ENCODE measurements around the gene SIPA1L2.

SIPA1L2 gene

DNA sequence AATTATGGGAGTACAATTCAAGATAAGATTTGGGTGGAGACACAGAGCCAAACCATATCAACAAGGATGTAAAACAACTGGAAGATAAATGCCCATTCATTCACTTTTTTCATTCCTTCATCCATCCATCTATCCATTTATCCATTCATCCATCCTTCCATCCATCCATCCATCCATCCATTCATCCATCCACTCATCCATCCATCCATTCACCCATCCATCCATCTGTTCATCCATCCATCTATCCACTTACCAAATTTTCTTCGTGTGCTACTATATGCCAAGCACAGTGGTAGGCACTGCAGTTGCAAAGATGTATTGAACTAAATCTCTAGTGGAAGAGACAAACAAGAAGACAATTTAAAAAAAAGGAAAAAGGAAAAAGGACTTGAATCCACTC is 14.3 kb upstream of the SIPA1L2 start:
- H3K9ac ChIP-seq (ENCODE audit: low read depth, low read length, poor library complexity): no peak overlapping the region
- no peak overlapping the region for H4K91ac ChIP-seq (ENCODE audit: low read depth, low read length, poor library complexity)
- no peak overlapping the region for H3K27ac ChIP-seq (replicated peaks; ENCODE audit: low read length)
- H3K4me1 ChIP-seq (ENCODE audit: control insufficient read depth in 2 of 2, insufficient read depth in 1 of 2, low read depth in 1 of 2, low read length in 2 of 2): no peaks in the 10 kb centered on the region
- no peak overlapping the region for H4K8ac ChIP-seq (ENCODE audit: low read depth, low read length)
- H3K14ac ChIP-seq (ENCODE audit: low read length): no peak overlapping the region
- no peaks in the 10 kb centered on the region for H3K9me3 ChIP-seq (replicated peaks in 1 of 2; ENCODE audit: control insufficient read depth in 2 of 2, insufficient read depth in 1 of 2, low read depth in 1 of 2, low read length in 2 of 2)
- H3K36me3 ChIP-seq (replicated peaks in 1 of 2; ENCODE audit: control insufficient read depth in 2 of 2, insufficient read depth in 2 of 2, low read length in 2 of 2): no peaks in the 10 kb centered on the region
- no CpG with 5 or more reads among the region's 1 CpG for whole genome bisulfite sequencing, 2 donors (ENCODE audit: extremely low coverage in 2 of 2, insufficient read length in 2 of 2, insufficient replicate concordance in 1 of 2)
- no peaks in the 10 kb centered on the region for H3K79me1 ChIP-seq (ENCODE audit: low read depth, low read length)
- H3K4ac ChIP-seq (ENCODE audit: low read length): no peak overlapping the region
- H2AK5ac ChIP-seq (ENCODE audit: low read depth, low read length): no peak overlapping the region
- no peaks in the 10 kb centered on the region for H3K27me3 ChIP-seq (ENCODE audit: control insufficient read depth in 3 of 3, insufficient read depth in 3 of 3, low read depth in 1 of 3, low read length in 3 of 3)
- no peak overlapping the region for H2BK12ac ChIP-seq (ENCODE audit: low read length)
- no peak overlapping the region for H2BK5ac ChIP-seq (ENCODE audit: low read length)
- no peak overlapping the region for H2BK120ac ChIP-seq (ENCODE audit: low read depth, low read length)
- no peak for DNase-seq (ENCODE audit: low spot score)
- H3K23ac ChIP-seq (ENCODE audit: low read depth, low read length, poor library complexity): no peak overlapping the region
- H3K4me3 ChIP-seq (ENCODE audit: low read length in 2 of 2): no peak overlapping the region
- no peak overlapping the region for H3K4me2 ChIP-seq (ENCODE audit: insufficient read depth, low read length, poor library complexity, severe bottlenecking)
- no peak overlapping the region for H2AFZ ChIP-seq (ENCODE audit: low read length)
- no peak overlapping the region for H2BK15ac ChIP-seq (ENCODE audit: low read length)
- no peak overlapping the region for H3K18ac ChIP-seq (ENCODE audit: low read length)

GRCh38 chr1:232643251-232643650 is 13.3 kb upstream of the SIPA1L2 start:
- no peak overlapping the region for H2BK12ac ChIP-seq (ENCODE audit: low read length)
- no peak overlapping the region for H3K4ac ChIP-seq (ENCODE audit: low read length)
- H3K27me3 ChIP-seq (ENCODE audit: control insufficient read depth in 3 of 3, insufficient read depth in 3 of 3, low read depth in 1 of 3, low read length in 3 of 3): no peaks in the 10 kb centered on the region
- H4K8ac ChIP-seq (ENCODE audit: low read depth, low read length): no peak overlapping the region
- H2AFZ ChIP-seq (ENCODE audit: low read length): no peak overlapping the region
- H3K27ac ChIP-seq (replicated peaks; ENCODE audit: low read length): no peak overlapping the region
- DNase-seq (ENCODE audit: low spot score): no peak
- no peak overlapping the region for H2BK120ac ChIP-seq (ENCODE audit: low read depth, low read length)
- H2BK5ac ChIP-seq (ENCODE audit: low read length): no peak overlapping the region
- H3K4me1 ChIP-seq (ENCODE audit: control insufficient read depth in 2 of 2, insufficient read depth in 1 of 2, low read depth in 1 of 2, low read length in 2 of 2): no peaks in the 10 kb centered on the region
- H3K23ac ChIP-seq (ENCODE audit: low read depth, low read length, poor library complexity): no peak overlapping the region
- no peak overlapping the region for H3K18ac ChIP-seq (ENCODE audit: low read length)
- no peak overlapping the region for H2BK15ac ChIP-seq (ENCODE audit: low read length)
- H3K9ac ChIP-seq (ENCODE audit: low read depth, low read length, poor library complexity): no peak overlapping the region
- H3K4me3 ChIP-seq (ENCODE audit: low read length in 2 of 2): no peak overlapping the region
- H2AK5ac ChIP-seq (ENCODE audit: low read depth, low read length): no peak overlapping the region
- H3K79me1 ChIP-seq (ENCODE audit: low read depth, low read length): no peaks in the 10 kb centered on the region
- no peak overlapping the region for H3K4me2 ChIP-seq (ENCODE audit: insufficient read depth, low read length, poor library complexity, severe bottlenecking)
- no peak overlapping the region for H4K91ac ChIP-seq (ENCODE audit: low read depth, low read length, poor library complexity)
- H3K14ac ChIP-seq (ENCODE audit: low read length): no peak overlapping the region
- H3K36me3 ChIP-seq (replicated peaks in 1 of 2; ENCODE audit: control insufficient read depth in 2 of 2, insufficient read depth in 2 of 2, low read length in 2 of 2): no peaks in the 10 kb centered on the region
- H3K9me3 ChIP-seq (replicated peaks in 1 of 2; ENCODE audit: control insufficient read depth in 2 of 2, insufficient read depth in 1 of 2, low read depth in 1 of 2, low read length in 2 of 2): no peaks in the 10 kb centered on the region

DNA sequence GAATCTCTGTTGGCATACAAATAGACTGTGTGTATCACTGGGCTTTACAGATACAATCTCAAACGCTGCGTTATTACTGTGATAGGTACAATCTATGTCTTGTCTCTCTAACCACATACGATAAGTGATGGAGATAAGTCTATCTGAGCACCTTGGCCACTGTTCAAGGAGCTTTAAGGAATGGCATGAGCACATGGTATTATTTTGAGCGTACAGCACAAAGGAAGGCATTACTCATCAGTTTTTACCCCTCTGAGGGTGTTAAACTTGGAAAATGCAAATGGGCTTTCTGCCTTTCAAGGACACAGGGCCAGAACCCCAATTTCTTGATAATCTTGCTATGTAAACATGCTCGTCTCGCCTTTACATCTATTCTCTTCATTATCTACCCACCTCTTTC is 11.6 kb upstream of the SIPA1L2 start:
- H3K27ac ChIP-seq (replicated peaks; ENCODE audit: low read length): no peak overlapping the region
- no peak for DNase-seq (ENCODE audit: low spot score)
- no peak overlapping the region for H2BK12ac ChIP-seq (ENCODE audit: low read length)
- no peaks in the 10 kb centered on the region for H3K79me1 ChIP-seq (ENCODE audit: low read depth, low read length)
- H4K8ac ChIP-seq (ENCODE audit: low read depth, low read length): no peak overlapping the region
- H3K9me3 ChIP-seq (replicated peaks in 1 of 2; ENCODE audit: control insufficient read depth in 2 of 2, insufficient read depth in 1 of 2, low read depth in 1 of 2, low read length in 2 of 2): no peaks in the 10 kb centered on the region
- H2BK15ac ChIP-seq (ENCODE audit: low read length): no peak overlapping the region
- H3K18ac ChIP-seq (ENCODE audit: low read length): no peak overlapping the region
- H2BK5ac ChIP-seq (ENCODE audit: low read length): no peak overlapping the region
- H3K4ac ChIP-seq (ENCODE audit: low read length): no peak overlapping the region
- no peak overlapping the region for H4K91ac ChIP-seq (ENCODE audit: low read depth, low read length, poor library complexity)
- H3K14ac ChIP-seq (ENCODE audit: low read length): no peak overlapping the region
- no peaks in the 10 kb centered on the region for H3K4me1 ChIP-seq (ENCODE audit: control insufficient read depth in 2 of 2, insufficient read depth in 1 of 2, low read depth in 1 of 2, low read length in 2 of 2)
- H3K23ac ChIP-seq (ENCODE audit: low read depth, low read length, poor library complexity): no peak overlapping the region
- H3K4me3 ChIP-seq (ENCODE audit: low read length in 2 of 2): no peak overlapping the region
- H2AFZ ChIP-seq (ENCODE audit: low read length): no peak overlapping the region
- H3K9ac ChIP-seq (ENCODE audit: low read depth, low read length, poor library complexity): no peak overlapping the region
- no peaks in the 10 kb centered on the region for H3K27me3 ChIP-seq (ENCODE audit: control insufficient read depth in 3 of 3, insufficient read depth in 3 of 3, low read depth in 1 of 3, low read length in 3 of 3)
- no peak overlapping the region for H2AK5ac ChIP-seq (ENCODE audit: low read depth, low read length)
- no CpG with 5 or more reads among the region's 6 CpGs for WGBS, 2 donors (ENCODE audit: extremely low coverage in 2 of 2, insufficient read length in 2 of 2, insufficient replicate concordance in 1 of 2)
- no peaks in the 10 kb centered on the region for H3K36me3 ChIP-seq (replicated peaks in 1 of 2; ENCODE audit: control insufficient read depth in 2 of 2, insufficient read depth in 2 of 2, low read length in 2 of 2)
- no peak overlapping the region for H2BK120ac ChIP-seq (ENCODE audit: low read depth, low read length)
- no peak overlapping the region for H3K4me2 ChIP-seq (ENCODE audit: insufficient read depth, low read length, poor library complexity, severe bottlenecking)

GRCh38 chr1:232636799-232637198 is 6.9 kb upstream of the SIPA1L2 start:
- Histone ChIP-seq H3K9me3 (replicated peaks in 1 of 2; ENCODE audit: control insufficient read depth in 2 of 2, insufficient read depth in 1 of 2, low read depth in 1 of 2, low read length in 2 of 2) (no peaks in the 10 kb centered on the region), H3K4me3 (ENCODE audit: low read length in 2 of 2) (no peak overlapping the region), H4K91ac (ENCODE audit: low read depth, low read length, poor library complexity) (no peak overlapping the region), H3K4me2 (ENCODE audit: insufficient read depth, low read length, poor library complexity, severe bottlenecking) (no peak overlapping the region), H2BK15ac (ENCODE audit: low read length) (no peak overlapping the region), H2AFZ (ENCODE audit: low read length) (no peak overlapping the region), H3K14ac (ENCODE audit: low read length) (no peak overlapping the region), H3K27ac (replicated peaks; ENCODE audit: low read length) (no peak overlapping the region), H3K36me3 (replicated peaks in 1 of 2; ENCODE audit: control insufficient read depth in 2 of 2, insufficient read depth in 2 of 2, low read length in 2 of 2) (no peaks in the 10 kb centered on the region), H3K4me1 (ENCODE audit: control insufficient read depth in 2 of 2, insufficient read depth in 1 of 2, low read depth in 1 of 2, low read length in 2 of 2) (no peaks in the 10 kb centered on the region), H3K79me1 (ENCODE audit: low read depth, low read length) (no peaks in the 10 kb centered on the region), H3K4ac (ENCODE audit: low read length) (no peak overlapping the region), H2AK5ac (ENCODE audit: low read depth, low read length) (no peak overlapping the region), H3K23ac (ENCODE audit: low read depth, low read length, poor library complexity) (no peak overlapping the region), H4K8ac (ENCODE audit: low read depth, low read length) (no peak overlapping the region), H2BK12ac (ENCODE audit: low read length) (no peak overlapping the region), H3K9ac (ENCODE audit: low read depth, low read length, poor library complexity) (no peak overlapping the region), H3K27me3 (ENCODE audit: control insufficient read depth in 3 of 3, insufficient read depth in 3 of 3, low read depth in 1 of 3, low read length in 3 of 3) (no peaks in the 10 kb centered on the region), H3K18ac (ENCODE audit: low read length) (no peak overlapping the region), H2BK120ac (ENCODE audit: low read depth, low read length) (no peak overlapping the region), H2BK5ac (ENCODE audit: low read length) (no peak overlapping the region)
- no peak for DNase-seq (ENCODE audit: low spot score)
- no CpG with 5 or more reads among the region's 2 CpGs for WGBS, 2 donors (ENCODE audit: extremely low coverage in 2 of 2, insufficient read length in 2 of 2, insufficient replicate concordance in 1 of 2)

Measured in neuronal stem cell (in vitro differentiated cells).